HG03066 (cell line): ENCODE results near the gene DOCK3.
"Not testable (repeated sequence)": the region's sequence is repeated elsewhere in the genome, so short reads cannot be mapped to it uniquely, and the experiment has no call there.

ENCODE experiments used
- ATAC-seq: cut with Tn5 transposase; IDR thresholded peaks from one replicate; pipeline ENCODE4 v1.9.1; 2021; ENCODE audit warnings: low read depth; ENCODE audit not compliant: unreplicated experiment

Gene DOCK3

GRCh38 chr3:51275111-51275805 lies 600.5 kb downstream of the DOCK3 start:
- ATAC-seq = no peak

DNA sequence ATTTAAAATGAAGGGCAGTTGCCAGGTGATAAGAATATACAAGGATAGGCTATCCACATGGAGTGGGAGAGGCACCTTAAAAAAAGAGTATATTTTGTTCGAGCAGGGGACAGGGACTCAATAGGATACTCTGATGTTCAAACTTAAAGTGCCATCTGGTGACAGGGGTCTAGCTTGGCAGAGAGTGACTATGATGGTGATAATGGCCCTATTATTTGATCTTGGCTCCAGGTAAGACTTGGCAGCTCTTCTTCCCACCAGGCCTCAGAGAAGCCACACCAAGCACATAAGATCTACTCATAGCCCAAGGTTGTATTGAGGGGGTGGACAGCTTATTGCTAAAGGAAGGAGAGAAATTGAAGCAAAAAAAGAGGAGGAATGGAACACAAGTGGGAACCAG lies 601.3 kb downstream of the DOCK3 start:
- ATAC-seq = no peak

DNA sequence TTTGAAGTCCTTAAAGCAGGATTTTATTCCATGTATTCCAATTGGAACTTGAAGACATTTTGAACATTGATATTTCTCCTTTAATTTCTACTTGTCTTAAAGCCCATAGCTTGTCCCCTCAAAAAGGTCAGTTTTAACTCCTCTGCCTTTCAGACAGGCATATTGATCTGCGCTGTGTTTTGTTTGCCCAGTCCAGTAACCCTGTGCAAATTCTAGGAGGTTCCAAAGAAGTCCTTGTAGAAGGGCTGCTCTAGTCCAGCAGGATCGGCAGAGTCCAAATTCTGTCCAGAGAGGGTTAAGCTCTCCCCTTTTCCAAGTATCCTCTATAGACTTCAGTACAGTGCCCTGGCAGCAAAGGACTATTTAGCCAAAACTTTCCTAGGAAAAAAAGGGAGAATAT lies 604.7 kb downstream of the DOCK3 start:
- no peak for ATAC-seq

GRCh38 chr3:51280176-51280575 lies 605.4 kb downstream of the DOCK3 start:
- no peak for ATAC-seq

DNA sequence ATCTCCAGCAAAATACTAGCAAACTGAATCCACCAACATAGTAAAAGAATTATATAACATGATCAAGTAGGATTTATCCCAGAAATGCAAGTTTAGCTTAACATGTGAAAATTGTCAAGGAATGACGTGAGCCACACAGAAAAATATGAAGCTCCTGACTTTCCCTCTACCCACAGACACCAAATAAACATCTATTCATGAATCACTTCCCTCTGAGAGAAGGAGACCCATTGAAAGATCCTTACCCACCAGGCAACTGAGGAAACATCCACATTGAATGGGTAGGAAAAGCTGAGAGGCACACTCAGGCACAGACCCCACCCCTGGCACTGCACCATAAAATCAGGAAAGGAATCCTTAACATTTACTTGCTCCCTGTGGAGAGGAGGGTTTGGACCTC lies 608.2 kb downstream of the DOCK3 start:
- no peak for ATAC-seq

DNA sequence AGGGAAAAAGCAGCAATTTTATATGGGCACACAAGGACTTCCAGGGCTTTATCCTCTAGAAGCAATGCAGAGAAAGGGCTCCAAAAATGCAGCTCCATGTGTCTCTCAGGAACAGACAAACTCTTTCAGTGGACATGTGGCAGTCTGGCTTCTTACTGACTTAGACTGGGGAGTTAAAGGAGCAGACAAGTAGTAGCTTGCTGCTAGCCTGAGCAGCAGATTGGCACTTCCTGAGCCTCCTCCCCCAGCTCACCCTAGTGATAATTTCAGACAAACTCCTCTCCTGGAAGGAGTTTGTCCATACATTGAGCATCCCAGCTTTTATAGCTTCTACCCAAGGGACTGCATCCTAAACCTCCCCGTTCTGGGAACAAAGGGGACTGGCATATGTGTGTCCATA lies 608.7 kb downstream of the DOCK3 start:
- no peak for ATAC-seq

DNA sequence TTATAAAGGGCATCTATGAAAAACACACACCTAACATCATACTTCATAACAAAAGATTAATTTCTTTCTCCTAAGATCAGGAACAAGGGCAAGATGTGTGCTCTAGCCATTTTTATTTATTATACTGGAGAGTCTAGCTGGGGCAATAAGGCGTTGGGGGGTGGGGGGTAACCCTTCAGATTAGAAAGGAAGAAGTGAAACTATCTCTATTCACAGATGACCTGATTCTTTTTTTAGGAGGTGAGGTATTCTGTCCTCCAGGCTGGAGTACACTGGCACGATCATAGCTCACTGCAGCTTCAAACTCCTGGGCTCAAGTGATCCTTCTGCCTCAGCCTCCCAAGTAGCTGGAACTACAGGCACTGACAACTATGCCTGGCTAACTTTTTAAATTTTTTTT lies 620.9 kb downstream of the DOCK3 start:
- peak; percentile 91 for ATAC-seq

DNA sequence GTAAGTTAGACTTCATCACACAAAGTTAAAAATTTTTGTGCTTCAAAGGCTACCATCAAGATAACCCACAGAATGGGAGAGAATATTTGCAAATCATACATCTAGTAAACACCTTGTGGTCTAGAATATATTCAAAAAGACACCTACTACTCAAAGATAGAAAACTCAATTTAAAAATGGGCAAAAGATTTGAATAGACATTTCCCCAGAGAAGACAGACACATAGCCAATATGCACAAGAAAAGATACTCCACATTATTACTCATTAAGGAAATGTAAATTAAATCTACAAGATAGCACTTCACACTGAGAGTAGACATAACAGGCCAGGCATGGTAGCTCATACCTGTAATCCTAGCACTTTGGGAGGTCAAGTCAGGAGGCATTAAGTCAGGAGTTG lies 622.6 kb downstream of the DOCK3 start:
- ATAC-seq = no peak

DNA sequence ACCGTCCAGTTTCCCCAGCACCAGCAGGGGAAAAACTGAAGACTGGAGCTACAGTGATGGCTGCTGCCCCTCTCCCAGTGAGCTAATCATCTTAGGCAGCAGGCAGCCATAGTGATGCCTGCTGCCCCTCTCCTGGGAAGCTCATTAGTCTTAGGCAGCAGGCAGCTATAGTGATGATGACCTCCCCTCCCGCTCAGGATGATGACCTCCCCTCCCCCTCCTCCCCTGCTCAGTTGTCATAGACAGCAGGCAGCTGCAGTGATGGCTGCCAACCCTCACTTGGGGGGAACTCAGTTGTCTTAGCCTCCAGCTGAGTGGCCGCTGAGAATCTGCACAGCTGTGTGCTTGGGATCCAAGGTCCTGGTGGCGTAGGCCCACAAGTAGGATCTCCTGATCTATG lies 629.5 kb downstream of the DOCK3 start:
- ATAC-seq = no peak

DNA sequence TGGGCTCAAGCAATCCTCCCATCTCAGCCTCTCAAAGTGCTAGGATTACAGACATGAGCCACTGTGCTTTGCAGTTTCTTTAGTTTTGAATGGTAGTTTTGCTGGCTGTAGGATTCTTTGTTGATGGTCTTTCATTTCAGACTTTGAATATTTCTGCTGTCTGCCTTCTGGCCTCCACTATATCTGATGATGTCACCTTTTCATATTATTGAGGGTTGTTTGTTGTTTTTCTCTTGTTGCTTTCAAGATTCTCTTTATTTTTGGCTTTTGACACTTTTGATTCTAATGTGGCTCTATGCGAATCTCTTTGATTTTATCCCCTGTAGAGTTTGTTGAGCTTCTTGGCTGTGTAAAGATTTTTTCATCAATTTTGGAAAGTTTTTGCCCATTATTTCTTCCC lies 631.4 kb downstream of the DOCK3 start:
- no peak for ATAC-seq

DNA sequence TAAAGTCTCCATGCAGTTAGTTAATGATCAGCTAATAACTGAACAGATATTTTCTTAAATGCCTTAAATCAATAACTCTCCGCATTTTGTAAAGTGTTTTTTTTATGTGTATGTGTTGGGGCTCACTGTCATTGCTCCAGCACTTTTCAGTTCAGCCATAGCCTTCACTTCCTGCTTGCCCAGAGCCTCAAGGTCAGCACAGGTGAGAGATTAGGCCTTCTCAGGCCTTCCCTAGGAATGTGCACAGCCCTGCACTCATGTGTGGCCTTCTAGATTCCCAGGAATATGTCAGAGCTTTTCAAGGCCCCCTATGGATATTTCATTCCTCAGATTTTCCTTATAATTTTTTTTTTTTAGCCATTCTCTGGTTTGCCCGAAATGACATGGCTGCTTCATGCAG lies 632.7 kb downstream of the DOCK3 start:
- ATAC-seq = no peak

GRCh38 chr3:51307945-51308607 lies 633.3 kb downstream of the DOCK3 start:
- not testable (repeated sequence) for ATAC-seq

GRCh38 chr3:51311055-51311454 lies 636.3 kb downstream of the DOCK3 start:
- ATAC-seq = no peak

- ATAC-seq = no peak
These were observed 653.5 kb downstream of the DOCK3 start for GRCh38 chr3:51328206-51328605.

DNA sequence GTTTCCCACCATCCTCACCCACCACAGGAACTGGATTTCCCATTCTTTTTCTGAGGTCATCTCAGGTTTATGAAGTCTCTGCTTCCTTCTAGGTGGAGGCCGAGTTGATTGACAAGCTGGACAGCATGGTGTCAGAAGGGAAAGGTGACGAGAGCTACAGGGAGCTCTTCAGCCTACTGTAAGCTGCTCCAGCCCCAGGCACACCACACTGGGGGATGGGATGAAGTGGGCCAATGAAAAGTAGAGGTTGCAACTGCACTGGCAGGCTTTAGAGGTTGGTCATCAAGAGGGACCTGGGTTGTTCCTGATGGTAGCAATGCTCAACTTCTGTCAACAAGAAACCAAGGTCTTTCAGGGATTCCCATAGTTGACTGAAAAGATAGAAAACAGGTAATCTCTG lies 655.3 kb downstream of the DOCK3 start:
- no peak for ATAC-seq

DNA sequence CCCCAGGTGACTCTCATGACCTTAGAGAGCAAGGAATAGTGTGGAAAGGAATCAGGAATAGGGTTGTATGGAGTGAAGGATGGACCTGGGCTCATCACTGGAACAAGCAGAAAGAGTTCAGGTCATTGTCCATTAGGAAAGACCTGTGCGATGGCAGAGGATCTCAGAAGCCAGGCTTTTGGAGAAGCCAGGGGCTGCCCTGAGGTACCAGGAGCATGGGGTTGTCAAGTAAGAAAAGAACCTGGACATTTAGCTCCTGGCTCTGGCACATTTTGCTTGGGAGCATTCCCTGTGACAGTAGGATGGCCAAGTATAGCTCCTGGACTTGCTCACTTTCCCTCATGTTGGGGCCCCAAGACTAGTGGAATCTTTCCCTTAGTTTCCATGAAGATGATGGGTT lies 657.4 kb downstream of the DOCK3 start:
- ATAC-seq = no peak

- no peak for ATAC-seq
These were observed 658.3 kb downstream of the DOCK3 start for GRCh38 chr3:51333021-51333420.

- no peak for ATAC-seq
These were observed 661.5 kb downstream of the DOCK3 start for GRCh38 chr3:51336261-51336660.

- ATAC-seq = no peak
These were observed 662.9 kb downstream of the DOCK3 start for GRCh38 chr3:51337666-51338065.

DNA sequence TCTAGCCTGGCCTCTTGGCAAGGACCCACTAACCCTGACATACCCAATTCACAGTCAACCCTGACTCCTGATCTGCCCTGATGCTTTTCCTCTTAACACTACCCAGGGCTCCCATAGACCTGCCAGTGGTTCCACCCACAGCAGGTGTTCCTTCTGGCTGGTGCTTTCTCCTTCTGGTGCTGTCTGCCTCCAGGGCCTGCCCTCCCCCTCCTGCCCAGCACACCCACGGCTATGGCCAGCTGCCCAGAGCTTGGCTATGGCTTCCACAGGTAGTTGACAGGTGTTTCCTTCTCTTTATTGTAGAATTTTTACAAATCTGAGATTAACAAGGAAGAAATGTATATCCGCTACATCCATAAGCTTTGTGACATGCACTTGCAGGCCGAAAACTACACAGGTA lies 663.9 kb downstream of the DOCK3 start:
- no peak for ATAC-seq

- ATAC-seq = no peak
These were observed 665.5 kb downstream of the DOCK3 start for GRCh38 chr3:51340013-51340829.
